ENCODE measurements around the gene MAB21L2.
"Not testable (repeated sequence)": the region's sequence is repeated elsewhere in the genome, so short reads cannot be mapped to it uniquely, and the experiment has no call there.

Gene MAB21L2

DNA sequence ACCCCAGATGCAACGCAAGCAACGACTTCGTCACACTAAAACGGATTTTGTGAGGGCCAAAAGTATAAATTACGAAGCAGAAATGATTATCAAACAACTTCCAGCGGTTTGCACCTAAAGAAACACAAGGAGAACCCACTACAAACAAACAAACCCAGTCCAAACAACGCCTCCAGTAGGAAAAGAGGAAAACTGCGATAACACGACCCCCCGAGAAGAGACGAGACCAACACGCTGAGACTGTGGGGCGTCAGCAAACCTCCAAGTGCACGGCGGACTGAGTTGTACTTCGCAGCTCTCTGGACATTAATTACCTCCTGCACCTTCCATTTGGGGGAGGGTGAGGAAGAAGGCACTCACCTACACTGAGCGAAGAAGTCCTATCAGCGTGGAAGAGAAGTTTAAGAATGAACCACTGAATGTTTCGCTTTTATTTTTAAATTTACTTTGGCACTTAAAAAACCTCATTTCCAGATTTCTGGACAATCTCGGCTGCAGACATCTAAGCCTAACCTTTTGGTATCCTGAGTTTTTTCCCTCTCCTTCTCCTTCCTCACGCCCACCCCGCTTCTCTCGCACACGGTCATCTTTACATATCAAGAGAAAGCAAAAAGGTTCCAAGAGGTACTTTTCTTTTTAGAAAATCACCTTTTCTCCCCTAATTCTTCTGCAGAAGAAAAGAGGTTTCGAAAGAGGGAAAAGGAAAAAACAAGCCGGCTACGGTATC, at the start of gene MAB21L2:
Gene MAB21L2, plus strand, starts transcription at position 6 of the 727 bp plus-strand sequence. CDS start 879 bp downstream, outside the sequence.
- no peak for DNase-seq (ENCODE audit: low spot score)
- in situ Hi-C loops (cut with MboI; ENCODE audit: low pct_unique_long_range_greater_than_20kb, low sequenced_read_pairs, unreplicated experiment), result no loop called here
- no peak for TF ChIP-seq CTCF (IDR thresholded peaks at IDR 0.05; ENCODE audit: extremely low read depth, insufficient read depth, missing control alignments)

GRCh38 chr4:150533673-150534072, 48.3 kb upstream of the MAB21L2 start:
- no peak for TF ChIP-seq CTCF (IDR thresholded peaks at IDR 0.05; ENCODE audit: extremely low read depth, insufficient read depth, missing control alignments)
- no peak for DNase-seq (ENCODE audit: low spot score)
- in situ Hi-C loops (cut with MboI; ENCODE audit: low pct_unique_long_range_greater_than_20kb, low sequenced_read_pairs, unreplicated experiment), result no loop called here

GRCh38 chr4:150534818-150535217, 47.1 kb upstream of the MAB21L2 start:
- no peak for DNase-seq (ENCODE audit: low spot score)
- in situ Hi-C loops (cut with MboI; ENCODE audit: low pct_unique_long_range_greater_than_20kb, low sequenced_read_pairs, unreplicated experiment), result no loop called here
- TF ChIP-seq CTCF (IDR thresholded peaks at IDR 0.05; ENCODE audit: extremely low read depth, insufficient read depth, missing control alignments), result no peak

DNA sequence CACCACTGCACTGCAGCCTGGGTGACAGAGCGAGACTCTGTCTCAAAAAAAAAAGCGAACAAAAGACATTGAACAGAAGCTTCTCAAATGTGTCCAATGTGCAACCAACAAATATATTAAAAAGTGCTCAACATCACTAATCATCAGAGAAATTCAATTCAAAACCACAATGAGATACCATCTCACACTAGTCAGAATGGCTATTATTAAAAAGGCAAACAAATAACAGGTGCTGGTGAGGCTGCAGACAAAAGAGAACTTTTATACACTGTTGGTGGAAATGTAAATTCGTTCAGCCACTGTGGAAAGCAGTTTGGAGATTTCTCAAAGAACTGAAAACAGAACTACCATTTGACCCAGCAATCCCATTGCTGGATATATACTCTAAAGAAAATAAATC, 44.0 kb upstream of the MAB21L2 start:
- DNase-seq (ENCODE audit: low spot score); in situ Hi-C loops (cut with MboI; ENCODE audit: low pct_unique_long_range_greater_than_20kb, low sequenced_read_pairs, unreplicated experiment): not testable (repeated sequence)

DNA sequence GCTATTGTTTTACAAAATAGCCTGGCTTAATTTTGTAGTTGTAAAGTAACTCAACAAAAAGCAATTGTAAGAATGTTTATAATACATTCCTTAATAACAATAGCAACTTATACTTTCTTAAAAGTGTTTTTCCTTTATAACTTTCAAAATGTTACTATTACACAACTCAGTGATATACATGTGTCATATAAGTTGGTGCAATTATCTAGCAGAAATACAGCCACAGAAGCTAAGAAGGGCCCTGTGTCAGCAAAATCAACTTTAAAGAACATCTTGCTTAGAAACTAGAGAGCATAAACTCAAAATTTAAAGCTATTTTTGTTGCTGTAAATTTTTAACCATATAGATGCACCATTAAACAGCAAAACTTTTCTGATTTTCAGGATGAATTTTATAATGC, 41.4 kb upstream of the MAB21L2 start:
- TF ChIP-seq CTCF (IDR thresholded peaks at IDR 0.05; ENCODE audit: extremely low read depth, insufficient read depth, missing control alignments), result no peak
- in situ Hi-C loops (cut with MboI; ENCODE audit: low pct_unique_long_range_greater_than_20kb, low sequenced_read_pairs, unreplicated experiment), result no loop called here
- no peak for DNase-seq (ENCODE audit: low spot score)

- no peak for DNase-seq (ENCODE audit: low spot score)
- no peak for TF ChIP-seq CTCF (IDR thresholded peaks at IDR 0.05; ENCODE audit: extremely low read depth, insufficient read depth, missing control alignments)
- in situ Hi-C loops (cut with MboI; ENCODE audit: low pct_unique_long_range_greater_than_20kb, low sequenced_read_pairs, unreplicated experiment), result no loop called here
These were observed 41.0 kb upstream of the MAB21L2 start for GRCh38 chr4:150540959-150541360.

DNA sequence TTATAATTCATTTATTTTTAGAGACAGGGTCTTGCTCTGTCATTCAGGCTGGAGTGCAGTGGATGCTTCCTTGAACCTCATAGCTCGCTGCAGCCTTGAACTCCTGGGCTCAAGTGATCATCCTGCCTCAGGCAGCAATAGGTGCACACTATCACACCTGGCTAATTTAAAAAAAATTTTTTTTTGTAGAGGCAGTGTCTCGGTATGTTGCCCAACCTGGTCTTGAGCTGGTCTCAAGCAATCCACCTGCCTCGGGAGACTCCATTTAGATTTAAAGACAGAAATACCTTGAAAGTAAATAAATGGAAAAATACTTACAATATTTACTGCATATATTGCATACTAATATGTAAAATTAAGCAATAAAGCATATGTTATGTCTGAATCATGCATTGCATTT, 40.3 kb upstream of the MAB21L2 start:
- in situ Hi-C loops (cut with MboI; ENCODE audit: low pct_unique_long_range_greater_than_20kb, low sequenced_read_pairs, unreplicated experiment), result no loop called here
- no peak for DNase-seq (ENCODE audit: low spot score)
- TF ChIP-seq CTCF (IDR thresholded peaks at IDR 0.05; ENCODE audit: extremely low read depth, insufficient read depth, missing control alignments), result no peak

Data from GM13977 (cell line).